H1 (cell line): ENCODE results near the gene MARK1. TPM values are rescaled to one million over a fixed set of nuclear protein-coding genes. Genes with fewer than 3 reads are reported as not detected.

ENCODE experiments used
- CTCF ChIA-PET: fragments of 300-600 bp; sonication (Branson Sonifier 250); formaldehyde crosslinking; loops from one replicate; lab custom pipeline; 2021; ENCODE audit not compliant: partially characterized antibody; lab: Charles Lee
- POLR2A ChIA-PET: fragments of 300-600 bp; sonication (Branson Sonifier 250); formaldehyde crosslinking; loops from one replicate; lab custom pipeline; 2021; ENCODE audit warnings: inconsistent platforms; ENCODE audit not compliant: partially characterized antibody; lab: Charles Lee
- DNase-seq, 2 experiments: peaks; one replicate each; pipeline versions ENCODE4 v3.0.0 to v3.0.0-alpha.2; 2010 to 2022; ENCODE audit warnings: low spot score in 2 of 2, low read depth in 1 of 2, mixed read lengths in 1 of 2
- FAIRE-seq: peaks from 2 replicates; lab custom pipeline; 2011; peaks lifted over from hg19 to GRCh38; lab: Jason Lieb, UNC
- H2AFZ ChIP-seq: 2 replicates; pipeline ENCODE4 v1.8.1; 2012; ENCODE audit warnings: low read length, inconsistent platforms
- H2AK5ac ChIP-seq: 2 replicates; pipeline ENCODE4 v1.6.1; 2013; ENCODE audit warnings: low read depth, low read length
- H2BK120ac ChIP-seq: replicated peaks from 2 replicates; pipeline ENCODE3; 2013; ENCODE audit warnings: low read depth, low read length, inconsistent platforms
- H2BK12ac ChIP-seq: 2 replicates; pipeline ENCODE4 v1.6.1; 2013; ENCODE audit warnings: low read depth, low read length
- H2BK15ac ChIP-seq: 2 replicates; pipeline ENCODE4 v1.6.1; 2013; ENCODE audit warnings: low read length
- H2BK20ac ChIP-seq: 2 replicates; pipeline ENCODE4 v1.6.1; 2013; ENCODE audit warnings: low read length
- H2BK5ac ChIP-seq: 2 replicates; pipeline ENCODE4 v1.6.1; 2013; ENCODE audit warnings: low read depth, low read length
- H3K14ac ChIP-seq: 2 replicates; pipeline ENCODE4 v1.6.1; 2013; ENCODE audit warnings: inconsistent platforms; ENCODE audit not compliant: insufficient read length
- H3K18ac ChIP-seq: 2 replicates; pipeline ENCODE4 v1.6.1; 2013; ENCODE audit warnings: low read length; ENCODE audit errors: extremely low read depth
- H3K23ac ChIP-seq: 2 replicates; pipeline ENCODE4 v1.6.1; 2013; ENCODE audit warnings: inconsistent platforms; ENCODE audit not compliant: insufficient read length
- H3K23me2 ChIP-seq: 2 replicates; pipeline ENCODE4 v1.6.1; 2013; ENCODE audit warnings: low read depth, low read length
- H3K27ac ChIP-seq: 2 replicates; pipeline ENCODE4 v1.6.1; 2011; ENCODE audit warnings: low read depth, low read length, inconsistent platforms
- H3K27me3 ChIP-seq, 4 experiments: replicated peaks in 1 of 4; 1 replicate in 1 of 4; 2 replicates in 3 of 4; pipeline versions ENCODE4 v1.6.1 to v1.8.1; 2011 to 2013; ENCODE audit warnings: low read length in 3 of 4, mild to moderate bottlenecking in 3 of 4, inconsistent platforms in 2 of 4, mixed read lengths in 2 of 4, moderate library complexity in 1 of 4; ENCODE audit not compliant: control insufficient read depth in 3 of 4, insufficient read depth in 3 of 4; ENCODE audit errors: extremely low read depth in 1 of 4
- H3K36me3 ChIP-seq, 4 experiments: 2 replicates each; pipeline versions ENCODE4 v1.6.1 to v1.8.1; 2011 to 2013; ENCODE audit warnings: mild to moderate bottlenecking in 4 of 4, low read length in 3 of 4, moderate library complexity in 2 of 4, control low read depth in 1 of 4, inconsistent platforms in 1 of 4; ENCODE audit not compliant: insufficient read depth in 4 of 4, control insufficient read depth in 2 of 4
- H3K4ac ChIP-seq: replicated peaks from 2 replicates; pipeline ENCODE3; 2013; ENCODE audit warnings: low read length, low read depth, mixed read lengths, inconsistent platforms; ENCODE audit not compliant: insufficient read length
- H3K4me1 ChIP-seq, 4 experiments: replicated peaks in 1 of 4; 1 replicate in 1 of 4; 2 replicates in 3 of 4; pipeline versions ENCODE4 v1.6.1 to v1.8.1; 2011 to 2013; ENCODE audit warnings: low read length in 3 of 4, inconsistent platforms in 2 of 4, mixed read lengths in 1 of 4; ENCODE audit not compliant: insufficient read depth in 4 of 4, control insufficient read depth in 3 of 4
- H3K4me2 ChIP-seq, 2 experiments: 2 replicates each; pipeline versions ENCODE4 v1.6.1 to v1.8.1; 2011 to 2013; ENCODE audit warnings: low read depth in 2 of 2, low read length in 2 of 2, control low read depth in 1 of 2, inconsistent platforms in 1 of 2, mild to moderate bottlenecking in 1 of 2; ENCODE audit not compliant: insufficient read depth in 1 of 2
- H3K4me3 ChIP-seq, 4 experiments: fragments of 200-600, 300-600 bp in 1 of 4; sonication (generic), shearing (Covaris generic), sonication (Bioruptor Twin) in 1 of 4; 2 replicates each; pipeline versions ENCODE4 v1.5.1 to v1.8.1; 2011 to 2016; ENCODE audit warnings: low read length in 4 of 4, low read depth in 3 of 4, control low read depth in 2 of 4, inconsistent platforms in 2 of 4, mild to moderate bottlenecking in 2 of 4, mixed read lengths in 1 of 4, moderate library complexity in 1 of 4; ENCODE audit not compliant: insufficient read depth in 2 of 4; ENCODE audit errors: extremely low read depth in 1 of 4
- H3K56ac ChIP-seq: replicated peaks from 2 replicates; pipeline ENCODE3; 2013; ENCODE audit warnings: low read depth, mild to moderate bottlenecking, mixed read lengths, low read length, inconsistent platforms; ENCODE audit not compliant: insufficient read length
- H3K79me1 ChIP-seq: 2 replicates; pipeline ENCODE4 v1.6.1; 2013; ENCODE audit warnings: low read depth, low read length, control low read depth
- H3K79me2 ChIP-seq, 2 experiments: 2 replicates each; pipeline versions ENCODE4 v1.6.1 to v1.8.1; 2012 to 2013; ENCODE audit warnings: low read length in 2 of 2, mild to moderate bottlenecking in 2 of 2, inconsistent platforms in 1 of 2; ENCODE audit not compliant: insufficient read depth in 2 of 2, control insufficient read depth in 1 of 2
- H3K9ac ChIP-seq, 4 experiments: replicated peaks in 1 of 4; 1 replicate in 1 of 4; 2 replicates in 3 of 4; pipeline versions ENCODE4 v1.6.1 to v1.8.1; 2011 to 2013; ENCODE audit warnings: low read depth in 3 of 4, low read length in 3 of 4, control low read depth in 2 of 4, mild to moderate bottlenecking in 2 of 4, moderate library complexity in 2 of 4, inconsistent platforms in 1 of 4; ENCODE audit errors: extremely low read depth in 1 of 4
- H3K9me3 ChIP-seq, 2 experiments: 2 replicates each; pipeline versions ENCODE4 v1.6.1 to v1.8.1; 2012 to 2013; ENCODE audit warnings: mild to moderate bottlenecking in 2 of 2, moderate library complexity in 2 of 2, control low read depth in 1 of 2, inconsistent platforms in 1 of 2, low read depth in 1 of 2, low read length in 1 of 2, mixed read lengths in 1 of 2; ENCODE audit not compliant: insufficient read depth in 2 of 2
- H4K20me1 ChIP-seq, 2 experiments: replicated peaks in 1 of 2; 2 replicates each; pipeline versions ENCODE3 to v1.8.1; 2011 to 2013; ENCODE audit warnings: inconsistent platforms in 2 of 2, low read length in 2 of 2, mild to moderate bottlenecking in 1 of 2; ENCODE audit not compliant: insufficient read depth in 2 of 2, control insufficient read depth in 1 of 2
- H4K5ac ChIP-seq: 2 replicates; pipeline ENCODE4 v1.6.1; 2013; ENCODE audit warnings: low read length, low read depth, mixed read lengths, inconsistent platforms; ENCODE audit not compliant: insufficient read length
- H4K8ac ChIP-seq: 2 replicates; pipeline ENCODE4 v1.8.0; 2013; ENCODE audit warnings: mild to moderate bottlenecking, moderate library complexity, low read length, inconsistent platforms; ENCODE audit not compliant: insufficient read depth; ENCODE audit errors: extremely low read depth
- H4K91ac ChIP-seq: replicated peaks from 2 replicates; pipeline ENCODE3; 2013; ENCODE audit warnings: low read length, mixed read lengths, inconsistent platforms; ENCODE audit not compliant: insufficient read length
- KDM1A ChIP-seq: fragments of 200-600, 300-600 bp; sonication (generic); IDR thresholded peaks from 2 replicates; pipeline ENCODE4 v1.7.1; 2016; ENCODE audit warnings: mild to moderate bottlenecking, low read length, borderline replicate concordance
- polyA plus RNA-seq, 7 experiments: library from polyadenylated mRNA; depleted of rRNA in 3 of 7; stranded (reverse) in 5 of 7; unstranded in 2 of 7; fragments of >200 nt in 5 of 7; fragments of 200-250 nt in 2 of 7; gene quantifications; 1 replicate in 5 of 7; 2 replicates in 1 of 7; 4 replicates in 1 of 7; pipeline versions ENCODE4 v1.2.1 to v1.2.3, GENCODE V29; 2011 to 2013; ENCODE audit warnings: missing spikeins in 2 of 7, mixed read lengths in 2 of 7
- total RNA-seq: library from RNA; stranded (reverse); fragmentation: NEBNext Ultra II Directional; extraction: Animal tissue kit (Norgen Biotek cat#: 25700); gene quantifications from 2 replicates; pipeline ENCODE4 v1.2.1, GENCODE V29; 2021

Gene MARK1
- total and polyA plus RNA-seq, 2 of the 8 experiments (the other 6 are each of a cell fraction or from before 2014, with no cell fraction given), result 5.5 to 20.5 TPM

DNA sequence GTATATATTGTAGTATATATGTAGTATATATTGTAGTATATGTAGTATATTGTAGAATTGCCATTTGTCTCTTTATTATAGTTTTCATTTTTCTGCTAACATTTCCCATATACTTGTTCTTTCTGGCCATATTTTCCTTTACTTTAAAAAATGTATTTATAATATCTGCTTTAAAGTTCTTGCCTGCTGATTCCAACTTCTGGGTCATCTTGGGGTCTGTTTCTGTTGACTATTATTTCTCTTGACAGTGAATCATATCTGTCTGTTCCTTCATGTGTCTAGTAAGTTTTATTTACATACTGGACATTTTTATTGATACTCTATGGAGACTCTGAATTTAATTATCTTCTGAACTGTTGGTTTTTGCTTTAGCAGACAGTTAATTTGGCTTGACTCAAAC is 45.9 kb downstream of the MARK1 start:
- Histone ChIP-seq H4K91ac (no peak overlapping the region), H2AFZ (no peak overlapping the region), H3K14ac (no peak overlapping the region), H3K27me3 (no peaks in the 10 kb centered on the region), H2BK20ac (no peak overlapping the region), H2BK5ac (no peak overlapping the region), H3K79me1 (no peaks in the 10 kb centered on the region; the same call in 1 of the 2 replicates), H3K4me1 (no peaks in the 10 kb centered on the region), H3K56ac (no peak overlapping the region), H3K9me3 (peaks cover 10% of the 10 kb centered on the region in 2 experiments), H3K36me3 (peaks cover 0 to 6% (median 0%) of the 10 kb centered on the region in 4 experiments; a peak in 2 of 8 replicates), H3K79me2 (peaks cover 0 to 76% of the 10 kb centered on the region in 2 experiments; a peak in 3 of 4 replicates), H3K4me3 (no peak overlapping the region), H3K9ac (no peak overlapping the region), H4K20me1 (peaks cover 0 to 2% of the 10 kb centered on the region in 2 experiments), H4K5ac (no peak overlapping the region), H3K18ac (no peak overlapping the region), H4K8ac (no peak overlapping the region), H2BK15ac (no peak overlapping the region), H2BK12ac (no peak overlapping the region), H3K4ac (no peak overlapping the region), H2AK5ac (no peak overlapping the region), H3K23me2 (no peaks in the 10 kb centered on the region), H3K27ac (no peak overlapping the region), H3K23ac (no peak overlapping the region), H3K4me2 (no peak overlapping the region), H2BK120ac (no peak overlapping the region)
- DNase-seq, result no peak
- no peak for TF ChIP-seq KDM1A
- no peak for FAIRE-seq
- ChIA-PET CTCF (no interaction called here), POLR2A (no interaction called here)
